Activated CD4-positive, alpha-beta T cell treated with anti-CD3 and anti-CD28 coated beads for 4 hours (primary cell): Measurements from ENCODE around the gene AMACR.
"Not testable (repeated sequence)": the region's sequence is repeated elsewhere in the genome, so short reads cannot be mapped to it uniquely, and the experiment has no call there.

ENCODE experiments used
- DNase-seq, 2 donors: peaks; one replicate each; pipeline ENCODE4 v3.0.0-alpha.2; 2020

Gene AMACR

GRCh38 chr5:33964132-33964700 lies 43.6 kb downstream of the AMACR start:
- DNase-seq: no peak

- DNase-seq: no peak
Measured at GRCh38 chr5:33958176-33958575, 49.7 kb downstream of the AMACR start.

GRCh38 chr5:33957577-33958150 lies 50.2 kb downstream of the AMACR start:
- no peak for DNase-seq

GRCh38 chr5:33952175-33952574 lies 55.7 kb downstream of the AMACR start:
- not testable (repeated sequence) for DNase-seq

GRCh38 chr5:33944543-33945132 lies 63.2 kb downstream of the AMACR start:
- no peak for DNase-seq

GRCh38 chr5:33941090-33941489 lies 66.8 kb downstream of the AMACR start:
- DNase-seq: no peak

- DNase-seq: no peak
Measured at GRCh38 chr5:33939556-33940262, 68.1 kb downstream of the AMACR start.

GRCh38 chr5:33938881-33939280 lies 69.0 kb downstream of the AMACR start:
- DNase-seq: no peak

GRCh38 chr5:33938507-33938796 lies 69.4 kb downstream of the AMACR start:
- no peak for DNase-seq

GRCh38 chr5:33937707-33938506 lies 69.9 kb downstream of the AMACR start:
- no peak for DNase-seq

- no peak for DNase-seq
Measured at GRCh38 chr5:33937017-33937706, 70.7 kb downstream of the AMACR start.

- no peak for DNase-seq
Measured at GRCh38 chr5:33936381-33937016, 71.4 kb downstream of the AMACR start, which contains the start of gene RXFP3. Gene RXFP3, plus strand, starts transcription at chr5:33936386. Its CDS starts 355 bp downstream, at chr5:33936741.
